ENCODE data around the gene RNF223. TPM values are rescaled to one million over a fixed set of nuclear protein-coding genes. Genes with fewer than 3 reads are reported as not detected.
A peak's percentile ranks its signal among the peaks of the same experiment; 100 is the strongest.
"Not testable (repeated sequence)": the region's sequence is repeated elsewhere in the genome, so short reads cannot be mapped to it uniquely, and the experiment has no call there.

Gene RNF223
- total RNA-seq, 1 donor from 2014 or later, result not detected

DNA sequence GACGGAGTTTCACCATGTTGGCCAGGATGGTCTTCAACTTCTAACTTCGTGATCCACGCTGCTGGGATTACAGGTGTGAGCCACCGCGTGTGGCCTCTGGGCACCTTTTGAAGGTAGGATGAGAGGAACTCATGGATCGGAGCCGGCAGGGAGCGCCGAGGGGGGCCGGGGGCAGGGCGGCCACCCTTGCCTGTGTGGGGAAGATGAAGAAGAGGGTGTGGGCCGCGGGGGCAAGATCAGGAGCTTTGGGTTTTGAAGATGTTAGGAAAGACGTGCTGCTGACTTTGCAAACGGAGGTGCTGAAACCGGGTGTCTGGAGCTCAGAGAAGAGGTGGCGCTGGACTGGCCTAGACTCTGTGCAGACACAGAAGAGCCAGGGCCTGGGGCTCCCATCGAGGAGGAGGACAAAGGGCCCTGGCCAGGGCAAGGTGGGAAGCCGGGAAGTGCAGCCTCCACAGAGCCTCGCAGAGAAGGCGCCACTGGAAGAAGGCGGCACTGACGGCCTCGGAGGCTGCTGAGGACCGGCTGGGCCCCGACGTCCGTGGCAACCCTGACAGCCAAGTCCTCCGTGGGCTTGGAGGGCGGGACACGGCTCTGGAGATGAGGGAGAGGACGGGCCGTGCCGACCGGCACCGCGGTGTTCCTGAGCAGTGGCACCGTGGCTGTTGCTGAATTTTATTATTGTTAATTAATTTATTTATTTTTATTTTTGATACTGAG, 13.7 kb downstream of the RNF223 start:
- H3K9me3 ChIP-seq, result no peaks in the 10 kb centered on the region
- no peaks in the 10 kb centered on the region for H3K36me3 ChIP-seq
- TF ChIP-seq, protein P1, sequence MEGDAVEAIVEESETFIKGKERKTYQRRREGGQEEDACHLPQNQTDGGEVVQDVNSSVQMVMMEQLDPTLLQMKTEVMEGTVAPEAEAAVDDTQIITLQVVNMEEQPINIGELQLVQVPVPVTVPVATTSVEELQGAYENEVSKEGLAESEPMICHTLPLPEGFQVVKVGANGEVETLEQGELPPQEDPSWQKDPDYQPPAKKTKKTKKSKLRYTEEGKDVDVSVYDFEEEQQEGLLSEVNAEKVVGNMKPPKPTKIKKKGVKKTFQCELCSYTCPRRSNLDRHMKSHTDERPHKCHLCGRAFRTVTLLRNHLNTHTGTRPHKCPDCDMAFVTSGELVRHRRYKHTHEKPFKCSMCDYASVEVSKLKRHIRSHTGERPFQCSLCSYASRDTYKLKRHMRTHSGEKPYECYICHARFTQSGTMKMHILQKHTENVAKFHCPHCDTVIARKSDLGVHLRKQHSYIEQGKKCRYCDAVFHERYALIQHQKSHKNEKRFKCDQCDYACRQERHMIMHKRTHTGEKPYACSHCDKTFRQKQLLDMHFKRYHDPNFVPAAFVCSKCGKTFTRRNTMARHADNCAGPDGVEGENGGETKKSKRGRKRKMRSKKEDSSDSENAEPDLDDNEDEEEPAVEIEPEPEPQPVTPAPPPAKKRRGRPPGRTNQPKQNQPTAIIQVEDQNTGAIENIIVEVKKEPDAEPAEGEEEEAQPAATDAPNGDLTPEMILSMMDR (IDR thresholded peaks at IDR 0.05), result no peak
- intact Hi-C loops (cut with DNase I), result no loop called here
- DNase-seq (ENCODE audit: low spot score in 2 of 2), result no peak
- H3K27ac ChIP-seq, result no peak overlapping the region
- peaks cover 11 to 15% of the 10 kb centered on the region in 2 donors for H3K4me1 ChIP-seq
- peaks cover 15% of the 10 kb centered on the region for H3K27me3 ChIP-seq
- H3K4me3 ChIP-seq, result no peak overlapping the region

- intact Hi-C loops (cut with DNase I), result no loop called here
- Histone ChIP-seq H3K4me1 (peaks cover 11 to 15% of the 10 kb centered on the region in 2 donors), H3K4me3 (peak overlapping the region; percentile 71 to 81), H3K36me3 (no peaks in the 10 kb centered on the region), H3K27ac (no peak overlapping the region), H3K9me3 (no peaks in the 10 kb centered on the region), H3K27me3 (peaks cover 15% of the 10 kb centered on the region)
- TF ChIP-seq, protein P1 (IDR thresholded peaks at IDR 0.05), result no peak
- DNase-seq (ENCODE audit: low spot score in 2 of 2), result peak; percentile 33 to 90
Measured at GRCh38 chr1:1059494-1060280, 14.4 kb downstream of the RNF223 start.

- no peaks in the 10 kb centered on the region for H3K36me3 ChIP-seq
- intact Hi-C loops (cut with DNase I), result no loop called here
- peaks cover 11 to 14% of the 10 kb centered on the region in 2 donors for H3K4me1 ChIP-seq
- DNase-seq (ENCODE audit: low spot score in 2 of 2), result no peak
- H3K27me3 ChIP-seq, result peaks cover 15% of the 10 kb centered on the region
- no peak overlapping the region for H3K27ac ChIP-seq
- TF ChIP-seq, protein P1 (IDR thresholded peaks at IDR 0.05), result peak in 1 of 3 experiments; percentile 32
- peak overlapping the region; percentile 71 to 81 for H3K4me3 ChIP-seq
- H3K9me3 ChIP-seq, result no peaks in the 10 kb centered on the region
Measured at GRCh38 chr1:1058921-1059493, 15.1 kb downstream of the RNF223 start.

DNA sequence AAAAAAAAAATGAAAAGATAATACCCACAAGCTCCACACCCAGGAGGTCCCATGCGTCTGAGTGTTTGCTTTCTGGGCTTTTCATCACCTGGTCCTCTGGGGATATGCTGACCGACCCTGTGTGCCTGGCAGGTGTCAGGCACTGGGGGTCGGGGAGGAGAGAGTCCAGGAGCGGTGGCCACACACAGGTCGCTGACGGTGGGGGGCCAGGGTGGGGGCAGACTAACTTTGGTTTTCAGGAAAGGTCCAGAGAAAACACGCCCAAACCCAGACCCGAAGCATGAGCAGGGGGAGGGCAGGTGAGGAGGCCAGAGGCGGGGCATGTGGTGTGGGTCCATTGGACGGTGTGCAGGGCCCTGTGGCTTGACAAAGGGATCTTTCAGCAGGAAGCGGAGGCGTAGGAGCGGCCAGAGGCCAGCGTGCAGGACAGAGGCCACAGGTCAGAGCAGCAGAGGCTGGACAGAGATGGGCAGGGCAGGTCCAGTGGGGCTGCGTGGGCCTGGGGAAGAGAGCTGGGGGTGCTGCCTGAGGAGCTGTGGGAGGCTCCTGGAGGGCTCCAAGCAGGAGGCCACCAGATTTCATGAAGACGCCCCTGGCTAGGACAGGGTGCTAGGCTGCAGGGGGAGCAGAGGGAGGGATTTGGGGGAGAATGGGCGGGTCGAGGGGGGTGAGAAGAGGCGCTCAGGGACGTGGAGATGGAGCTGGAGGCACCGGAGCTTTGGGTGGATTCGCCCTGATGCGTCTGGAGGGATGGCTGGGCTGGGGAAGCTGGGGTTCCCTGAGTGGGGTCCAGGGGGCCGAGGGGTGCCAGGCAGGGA, 15.8 kb downstream of the RNF223 start:
- no peaks in the 10 kb centered on the region for H3K9me3 ChIP-seq
- no peak for DNase-seq (ENCODE audit: low spot score in 2 of 2)
- TF ChIP-seq, protein P1 (IDR thresholded peaks at IDR 0.05), result no peak
- H3K4me3 ChIP-seq, result peak overlapping the region in 1 of 2 donors; percentile 81
- H3K4me1 ChIP-seq, result peaks cover 11% of the 10 kb centered on the region in 2 donors
- intact Hi-C loops (cut with DNase I), result no loop called here
- H3K27me3 ChIP-seq, result peaks cover 15% of the 10 kb centered on the region
- no peak overlapping the region for H3K27ac ChIP-seq
- H3K36me3 ChIP-seq, result no peaks in the 10 kb centered on the region

DNA sequence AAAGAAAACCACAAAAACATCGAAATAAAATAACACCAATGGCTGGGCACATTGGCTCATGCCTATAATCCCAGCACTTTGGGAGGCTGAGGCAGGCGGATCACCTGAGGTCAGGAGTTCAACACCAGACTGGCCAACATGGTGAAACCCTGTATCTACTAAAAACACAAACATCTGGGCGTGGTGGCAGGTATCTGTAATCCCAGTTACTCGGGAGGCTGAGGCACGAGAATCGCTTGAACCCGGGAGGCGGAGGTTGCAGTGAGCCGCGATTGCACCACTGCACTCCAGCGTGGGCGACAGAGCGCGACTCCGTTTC, 16.4 kb downstream of the RNF223 start:
- H3K4me1 ChIP-seq, result peaks cover 11% of the 10 kb centered on the region in 2 donors
- H3K9me3 ChIP-seq; H3K4me3 ChIP-seq; intact Hi-C loops (cut with DNase I); H3K27ac ChIP-seq; H3K36me3 ChIP-seq; DNase-seq (ENCODE audit: low spot score in 2 of 2): not testable (repeated sequence)
- peaks cover 15% of the 10 kb centered on the region for H3K27me3 ChIP-seq
